T-helper 1 cell (primary cell): ENCODE results near the gene PI4KB.
A peak's percentile ranks its signal among the peaks of the same experiment; 100 is the strongest.

Experiments
- DNase-seq, 5 donors: peaks; one replicate each; pipeline ENCODE4 v3.0.0-alpha.2; 2012 to 2020

PI4KB gene

GRCh38 chr1:151346082-151346768 lies 19.0 kb upstream of the PI4KB start:
- peak in 1 of 5 donors; percentile 25 for DNase-seq

- no peak for DNase-seq
Measured at GRCh38 chr1:151344291-151344690, 17.1 kb upstream of the PI4KB start.

GRCh38 chr1:151343587-151343986 lies 16.4 kb upstream of the PI4KB start:
- no peak for DNase-seq

GRCh38 chr1:151342569-151342968 lies 15.4 kb upstream of the PI4KB start:
- DNase-seq = no peak

GRCh38 chr1:151342021-151342420 lies 14.8 kb upstream of the PI4KB start:
- DNase-seq = no peak

GRCh38 chr1:151340870-151341754 lies 13.9 kb upstream of the PI4KB start:
- peak in 4 of 5 donors; percentile 24 to 74 (median 46) for DNase-seq

GRCh38 chr1:151336556-151336955 lies 9.3 kb upstream of the PI4KB start:
- no peak for DNase-seq

GRCh38 chr1:151334822-151335221 lies 7.6 kb upstream of the PI4KB start:
- DNase-seq = no peak

- no peak for DNase-seq
Measured at GRCh38 chr1:151327903-151328674, 873 bp upstream of the PI4KB start.

- peak in 4 of 5 donors; percentile 23 to 54 (median 36) for DNase-seq
Measured at GRCh38 chr1:151326619-151327222, 495 bp downstream of the PI4KB start.

- no peak for DNase-seq
Measured at GRCh38 chr1:151325646-151326429, 1.4 kb downstream of the PI4KB start.

GRCh38 chr1:151325231-151325630 lies 2.0 kb downstream of the PI4KB start:
- DNase-seq = no peak

GRCh38 chr1:151324390-151324930 lies 2.8 kb downstream of the PI4KB start:
- DNase-seq = no peak

GRCh38 chr1:151318975-151319374 lies 8.2 kb downstream of the PI4KB start:
- DNase-seq = no peak

GRCh38 chr1:151315565-151316235 lies 11.5 kb downstream of the PI4KB start:
- DNase-seq = no peak

- DNase-seq = no peak
Measured at GRCh38 chr1:151314137-151314875, 12.9 kb downstream of the PI4KB start.

- no peak for DNase-seq
Measured at GRCh38 chr1:151313501-151313900, 13.7 kb downstream of the PI4KB start.

- no peak for DNase-seq
Measured at GRCh38 chr1:151312826-151313225, 14.4 kb downstream of the PI4KB start.

GRCh38 chr1:151312411-151312810 lies 14.8 kb downstream of the PI4KB start:
- DNase-seq = no peak
